Measurements from ENCODE around the gene ACAP1. TPM values are rescaled to one million over a fixed set of nuclear protein-coding genes. Genes with fewer than 3 reads are reported as not detected.

The ACAP1 gene
- total RNA-seq, 1 experiment from 2014 or later, result 2.7 TPM

GRCh38 chr17:7380855-7381683, 44.7 kb downstream of the ACAP1 start, which contains the start of gene TNK1:
Gene TNK1, plus strand, starts transcription at chr17:7381089. Its CDS starts 1,838 bp downstream, at chr17:7382927.
- Histone ChIP-seq H3K27me3 (ENCODE audit: control insufficient read depth, insufficient read depth, low read length) (no peaks in the 10 kb centered on the region), H3K4me1 (ENCODE audit: control insufficient read depth, insufficient read depth, low read length) (no peaks in the 10 kb centered on the region), H3K9me3 (ENCODE audit: control insufficient read depth, insufficient read depth, low read depth, low read length) (peaks cover 3% of the 10 kb centered on the region; the same call in 1 of the 2 replicates), H3K36me3 (ENCODE audit: control insufficient read depth, insufficient read depth, low read length) (peaks cover 2% of the 10 kb centered on the region; the same call in 1 of the 2 replicates), H3K4me3 (ENCODE audit: low read depth in 2 of 2, low read length in 2 of 2) (peak within 1 kb of the TSS; percentile 51 to 63), H3K27ac (ENCODE audit: low read length) (peak within 1 kb of the TSS; percentile 68)
- ChIA-PET POLR2A (no interaction called here), CTCF (no interaction called here)
- no TSS peak for BruUV-seq (replicated peaks)
- in situ Hi-C loops (cut with HindIII; ENCODE audit: low pct_unique_long_range_greater_than_20kb, low sequenced_read_pairs), result no loop called here
- TF ChIP-seq REST (IDR thresholded peaks at IDR 0.05; ENCODE audit: insufficient read depth in 1 of 2, low read depth in 2 of 2, low read length in 1 of 2) (no peak), CTCF (IDR thresholded peaks at IDR 0.05) (no peak), TCF7L2 (IDR thresholded peaks at IDR 0.05; ENCODE audit: low read depth, low read length) (no peak), POLR2AphosphoS5 (IDR thresholded peaks at IDR 0.05; ENCODE audit: low read depth, low read length) (no peak), SIN3A (IDR thresholded peaks at IDR 0.05; ENCODE audit: borderline replicate concordance, insufficient read depth, low read depth, low read length) (no peak)
- DNase-seq (ENCODE audit: low read depth, low spot score) (no peak), ATAC-seq (peak; percentile 83)
- intact Hi-C loops (cut with micrococcal nuclease; ENCODE audit: unreplicated experiment), result no loop called here

- TF ChIP-seq REST (IDR thresholded peaks at IDR 0.05; ENCODE audit: insufficient read depth in 1 of 2, low read depth in 2 of 2, low read length in 1 of 2), result no peak
- no peak for TF ChIP-seq POLR2AphosphoS5 (IDR thresholded peaks at IDR 0.05; ENCODE audit: low read depth, low read length)
- no peak for TF ChIP-seq TCF7L2 (IDR thresholded peaks at IDR 0.05; ENCODE audit: low read depth, low read length)
- TF ChIP-seq CTCF (IDR thresholded peaks at IDR 0.05), result no peak
- TF ChIP-seq SIN3A (IDR thresholded peaks at IDR 0.05; ENCODE audit: borderline replicate concordance, insufficient read depth, low read depth, low read length), result no peak
- no peak overlapping the region for H3K4me3 ChIP-seq (ENCODE audit: low read depth in 2 of 2, low read length in 2 of 2)
- no peak overlapping the region for H3K27ac ChIP-seq (ENCODE audit: low read length)
- in situ Hi-C loops (cut with HindIII; ENCODE audit: low pct_unique_long_range_greater_than_20kb, low sequenced_read_pairs) (no loop called here), intact Hi-C loops (cut with micrococcal nuclease; ENCODE audit: unreplicated experiment) (no loop called here)
- no peaks in the 10 kb centered on the region for H3K4me1 ChIP-seq (ENCODE audit: control insufficient read depth, insufficient read depth, low read length)
- H3K36me3 ChIP-seq (ENCODE audit: control insufficient read depth, insufficient read depth, low read length), result peaks cover 2% of the 10 kb centered on the region; the same call in 1 of the 2 replicates
- BruUV-seq (replicated peaks), result no TSS peak
- POLR2A ChIA-PET, result no interaction called here
- no peak for DNase-seq (ENCODE audit: low read depth, low spot score)
- H3K9me3 ChIP-seq (ENCODE audit: control insufficient read depth, insufficient read depth, low read depth, low read length), result peaks cover 3% of the 10 kb centered on the region; the same call in 1 of the 2 replicates
- no peak for ATAC-seq
- CTCF ChIA-PET, result no interaction called here
- no peaks in the 10 kb centered on the region for H3K27me3 ChIP-seq (ENCODE audit: control insufficient read depth, insufficient read depth, low read length)
Observed at GRCh38 chr17:7382901-7383300, 46.6 kb downstream of the ACAP1 start.
